ENCODE data around the gene CHD3.

Gene CHD3

DNA sequence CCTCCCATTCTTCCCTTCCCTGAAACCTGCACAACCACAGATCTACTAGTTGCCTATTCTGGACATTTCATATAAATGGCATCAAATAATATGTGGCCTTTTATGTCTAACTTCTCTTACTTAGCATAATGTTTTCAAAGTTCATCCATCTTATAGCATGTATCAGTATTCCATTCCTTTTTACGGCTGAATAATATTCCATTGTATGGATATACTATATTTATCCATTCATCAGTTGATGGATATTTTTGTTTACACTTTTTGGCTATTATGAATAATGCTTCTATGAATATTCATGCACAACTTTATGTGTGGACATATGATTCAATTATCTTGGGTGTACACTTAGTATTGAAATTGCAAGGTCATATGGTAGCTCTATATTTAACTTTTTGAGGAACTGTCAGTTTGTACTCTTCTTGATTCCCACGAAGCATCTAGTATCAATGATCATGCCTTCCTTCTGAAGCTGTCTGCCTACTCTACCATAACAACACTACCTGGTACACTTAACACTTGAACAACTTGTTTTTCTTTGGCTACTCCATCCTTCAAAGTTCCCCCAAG is 12.7 kb upstream of the CHD3 start:
- DNase-seq: no peak

DNA sequence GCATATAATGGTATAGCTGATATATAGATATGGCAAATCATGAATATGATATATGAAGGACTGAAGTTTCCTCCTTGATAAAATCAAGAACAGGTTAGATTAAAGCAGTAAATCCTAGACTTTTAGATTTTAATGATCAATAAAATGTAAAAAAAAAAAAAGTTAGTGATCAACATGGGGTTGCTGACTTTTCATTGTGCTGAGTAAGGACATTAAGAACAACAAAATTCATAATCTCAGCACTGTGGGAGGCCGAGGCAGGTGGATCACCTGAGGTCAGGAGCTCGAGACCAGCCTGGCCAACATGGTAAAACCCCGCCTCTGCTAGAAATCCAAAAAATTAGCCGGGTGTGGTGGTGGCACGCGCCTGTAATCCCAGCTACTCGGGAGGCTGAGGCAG is 10.4 kb upstream of the CHD3 start:
- no peak for DNase-seq

DNA sequence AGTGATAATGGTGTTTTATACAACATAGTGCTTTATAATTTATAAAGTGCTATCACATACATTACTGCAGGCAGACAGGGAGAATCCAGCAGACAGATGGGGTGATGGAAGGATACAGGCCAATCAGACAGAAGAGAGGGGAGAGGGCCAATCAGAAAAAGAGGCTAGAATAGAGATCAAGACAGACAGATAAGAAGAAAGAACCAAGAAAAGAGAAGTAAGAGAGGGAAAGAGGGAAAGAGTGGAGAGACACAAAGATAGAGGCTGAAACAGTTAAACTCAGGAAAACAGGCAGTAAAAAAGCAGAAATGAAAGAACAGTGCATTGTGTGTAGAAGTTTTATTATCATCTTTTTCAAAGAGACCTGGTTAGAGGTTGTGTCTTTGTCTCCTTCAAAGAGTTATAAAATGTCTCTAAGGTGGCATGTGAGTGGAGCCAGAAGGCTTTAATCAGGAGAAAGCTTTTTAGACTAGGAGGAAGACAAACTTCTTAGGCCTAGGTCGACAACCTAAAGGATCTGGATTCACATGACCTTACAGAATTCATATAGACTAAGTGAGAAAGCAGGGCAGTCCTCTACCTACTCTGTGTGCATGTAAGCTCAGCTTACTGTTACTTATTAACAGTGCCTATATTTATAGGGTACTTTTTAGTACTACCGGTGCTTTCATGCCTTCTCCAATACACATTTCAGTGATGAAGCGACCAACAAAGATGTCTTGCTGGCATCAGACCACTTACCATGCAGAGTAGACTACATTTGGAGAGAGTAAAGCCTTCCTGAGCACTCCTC is 8.3 kb upstream of the CHD3 start:
- DNase-seq: no peak

- no peak for DNase-seq
Observed at GRCh38 chr17:7881276-7882054, 7.1 kb upstream of the CHD3 start.

DNA sequence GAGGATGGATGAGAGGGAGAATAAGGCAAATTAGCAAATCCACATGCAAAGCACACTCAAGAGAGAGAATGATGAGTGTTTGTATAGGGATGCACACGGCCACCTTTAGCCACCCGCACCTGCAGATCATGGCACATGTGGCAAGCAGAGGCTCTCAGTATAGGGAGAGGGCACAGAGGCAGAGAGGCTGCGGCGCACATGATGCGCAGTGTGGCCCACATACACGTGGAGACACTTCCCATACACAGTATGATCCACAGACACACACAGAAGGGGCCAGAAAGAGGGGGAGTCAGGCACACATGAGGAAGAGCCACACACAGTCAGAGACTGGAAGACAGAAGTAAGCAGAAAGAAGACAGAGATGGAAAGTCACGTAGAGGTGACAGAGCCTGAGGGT is 6.5 kb upstream of the CHD3 start:
- DNase-seq: no peak

- no peak for DNase-seq
Observed at GRCh38 chr17:7882629-7883028, 6.0 kb upstream of the CHD3 start.

- DNase-seq: peak; percentile 75
Observed at GRCh38 chr17:7883781-7884386, 4.7 kb upstream of the CHD3 start.

DNA sequence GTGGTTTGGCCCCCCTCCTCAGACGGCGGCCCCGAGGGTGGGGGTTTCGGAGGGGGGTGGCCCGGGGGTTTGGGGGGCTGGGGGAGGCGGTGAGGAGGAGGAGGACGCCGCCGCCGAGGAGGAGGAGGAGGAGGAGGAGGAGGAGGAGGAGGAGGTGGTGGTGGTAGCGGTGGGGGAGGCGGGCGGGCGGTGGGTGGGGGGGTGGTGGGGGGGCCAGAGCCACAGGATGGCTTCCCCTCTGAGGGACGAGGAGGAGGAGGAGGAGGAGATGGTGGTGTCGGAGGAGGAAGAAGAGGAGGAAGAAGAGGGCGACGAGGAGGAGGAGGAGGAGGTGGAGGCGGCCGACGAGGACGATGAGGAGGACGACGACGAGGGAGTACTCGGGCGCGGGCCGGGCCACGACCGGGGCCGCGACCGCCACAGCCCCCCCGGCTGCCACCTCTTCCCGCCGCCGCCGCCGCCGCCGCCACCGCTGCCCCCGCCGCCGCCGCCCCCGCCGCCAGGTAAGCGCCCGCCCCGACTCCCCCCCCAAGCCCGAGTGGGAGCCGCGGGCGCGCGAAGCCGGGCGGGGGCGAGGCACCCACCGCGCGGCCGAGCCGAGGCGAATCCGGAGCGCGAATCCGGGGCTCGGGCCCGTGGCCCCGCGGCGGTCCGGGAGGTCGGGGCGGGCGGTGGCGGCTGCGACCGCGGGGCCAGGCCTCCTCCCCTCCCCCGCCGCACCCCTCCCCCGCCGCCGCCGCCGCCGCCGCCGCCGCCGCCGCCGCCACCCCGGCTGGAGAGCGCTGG is 3.8 kb upstream of the CHD3 start:
- DNase-seq: peak; percentile 82

DNA sequence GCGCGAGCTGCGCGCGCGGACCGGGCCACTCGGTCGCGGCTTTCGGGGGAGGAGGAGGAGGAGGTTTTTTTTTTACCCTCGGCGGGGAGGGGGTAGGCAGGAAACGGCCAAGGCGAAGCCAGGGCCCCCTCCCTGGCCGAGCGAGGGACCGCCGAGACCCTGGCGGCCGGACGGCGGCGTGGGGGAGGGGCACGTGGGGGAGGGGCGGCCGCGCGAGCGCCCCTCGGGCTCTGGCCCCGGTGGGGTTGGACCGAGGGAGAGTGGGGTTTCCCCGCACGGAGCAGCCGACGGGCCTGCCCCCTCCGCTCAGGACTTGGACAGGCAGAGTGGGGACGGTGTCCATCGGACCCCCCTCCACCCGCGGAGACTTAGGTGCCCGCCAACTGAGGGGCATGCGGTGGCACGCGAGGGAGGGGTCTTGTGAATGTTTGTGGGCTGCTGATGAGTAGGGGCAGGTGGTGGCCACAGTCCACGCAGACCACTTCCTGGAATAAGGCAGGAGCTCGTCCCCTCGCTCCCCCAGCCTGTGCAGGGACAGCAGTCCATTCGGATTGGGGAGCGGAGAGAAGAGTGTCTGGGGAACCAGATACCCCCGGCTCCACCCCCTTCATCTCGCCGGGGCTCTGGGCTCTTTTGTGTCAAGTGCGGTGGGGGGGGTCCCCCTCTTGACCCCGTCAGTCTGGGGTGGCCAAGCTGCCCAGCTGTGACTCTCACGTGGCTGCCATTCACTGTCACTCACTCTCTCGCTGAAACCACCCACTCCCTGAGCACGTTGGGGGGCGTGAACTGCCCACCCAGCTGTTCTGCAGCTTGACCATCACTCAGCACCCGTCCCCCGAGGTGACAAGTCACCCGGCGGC is 3.0 kb upstream of the CHD3 start:
- DNase-seq: peak; percentile 80

DNA sequence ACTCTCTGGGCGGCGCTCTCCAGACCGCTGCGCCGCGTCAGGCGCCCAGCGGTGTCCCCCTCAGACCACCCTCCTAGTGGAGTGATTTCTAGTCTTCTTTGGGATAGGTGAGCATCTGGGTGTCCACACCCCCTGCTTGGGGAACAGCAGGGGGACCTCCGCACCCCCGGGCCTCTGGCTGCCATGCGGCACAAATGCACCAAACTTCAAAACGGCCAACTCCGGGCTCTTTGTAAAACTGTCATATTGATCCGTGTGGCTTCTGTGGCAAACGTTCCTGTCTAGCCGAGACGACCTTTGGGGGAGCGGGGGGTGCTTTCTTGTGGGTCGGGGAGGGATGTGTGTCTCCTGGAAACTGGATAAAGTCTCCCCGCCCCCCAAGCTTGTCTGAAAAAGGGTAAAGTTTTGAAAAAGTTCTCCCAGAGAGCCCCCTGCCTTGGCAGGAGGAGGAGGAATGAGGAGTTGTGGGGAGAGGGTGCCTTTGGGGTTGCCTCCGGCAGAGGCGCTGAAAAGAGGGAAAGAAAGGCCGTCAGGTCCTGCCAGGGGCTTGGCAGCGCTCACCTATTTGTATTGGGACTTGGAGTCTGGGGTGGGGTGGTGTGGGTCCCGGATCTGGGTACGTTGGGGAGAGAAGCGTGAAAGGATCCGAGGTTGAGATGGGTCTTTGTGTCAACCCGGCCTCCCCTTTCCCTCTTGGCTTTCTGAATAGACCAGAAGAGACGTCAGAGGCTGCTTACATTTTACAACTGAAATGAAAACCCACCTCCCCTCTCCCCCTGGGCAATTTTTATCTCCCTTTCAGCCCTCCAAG is 2.2 kb upstream of the CHD3 start:
- DNase-seq: peak; percentile 84

DNA sequence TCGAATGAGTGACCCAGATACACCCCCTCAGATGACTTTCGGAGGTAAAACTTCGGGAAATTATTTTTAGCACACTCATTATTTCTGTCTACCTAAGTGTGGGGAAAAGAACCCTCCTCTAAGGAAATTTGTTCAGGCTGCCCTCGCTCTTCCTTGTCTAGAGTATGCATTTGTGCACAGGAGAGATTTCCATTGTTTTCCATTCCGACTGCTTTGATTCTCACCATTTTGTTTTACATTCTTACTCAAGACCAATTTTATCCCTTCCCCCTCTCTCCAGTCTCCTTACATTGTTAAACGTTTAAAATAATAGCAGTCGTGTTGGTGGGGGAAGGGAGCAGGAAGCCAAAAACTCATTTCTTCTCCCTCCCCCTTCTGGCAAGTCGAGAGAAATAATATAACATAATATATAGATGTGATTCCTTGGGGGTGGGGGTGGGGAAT is 1.5 kb upstream of the CHD3 start:
- DNase-seq: no peak

DNA sequence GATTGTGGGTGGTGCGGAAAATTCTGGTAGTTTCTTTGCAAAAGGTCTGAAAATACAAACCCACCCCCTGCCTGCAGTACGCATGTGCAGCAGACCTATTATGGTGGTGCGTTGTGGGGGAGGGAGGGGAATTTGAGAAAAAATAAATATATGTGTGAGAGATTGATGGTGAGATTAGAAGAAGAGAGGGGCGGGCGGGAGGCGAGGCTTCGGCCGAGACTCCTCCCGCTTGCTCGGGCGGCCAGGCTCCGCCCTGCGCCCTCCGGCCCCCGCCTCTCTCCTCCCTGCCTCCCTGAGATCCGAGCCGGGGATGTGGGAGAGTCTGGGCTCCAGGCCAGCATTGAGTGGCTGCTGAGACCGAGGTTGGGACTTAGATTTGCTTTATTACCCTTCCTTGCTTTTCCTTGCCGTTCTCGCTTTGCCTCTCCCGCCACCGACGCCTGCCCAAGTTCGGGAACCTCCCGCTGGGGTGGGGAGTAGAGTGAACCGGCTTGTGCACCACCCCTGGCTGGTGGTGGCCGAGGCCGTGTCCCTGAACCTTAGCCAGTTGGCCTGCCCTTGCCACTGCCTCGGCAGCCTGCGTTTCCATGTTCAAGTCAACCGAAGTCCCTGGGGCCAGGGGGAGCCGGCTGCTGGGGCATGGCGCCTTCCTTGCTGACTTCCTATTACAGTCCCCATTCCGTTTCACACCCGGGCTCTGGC is 956 bp upstream of the CHD3 start:
- peak; percentile 96 for DNase-seq

- peak; percentile 78 for DNase-seq
Observed at GRCh38 chr17:7889166-7889955, 772 bp downstream of the CHD3 start.

- no peak for DNase-seq
Observed at GRCh38 chr17:7893187-7893880, 4.7 kb downstream of the CHD3 start.

GRCh38 chr17:7894226-7894625 is 5.6 kb downstream of the CHD3 start:
- DNase-seq: no peak

DNA sequence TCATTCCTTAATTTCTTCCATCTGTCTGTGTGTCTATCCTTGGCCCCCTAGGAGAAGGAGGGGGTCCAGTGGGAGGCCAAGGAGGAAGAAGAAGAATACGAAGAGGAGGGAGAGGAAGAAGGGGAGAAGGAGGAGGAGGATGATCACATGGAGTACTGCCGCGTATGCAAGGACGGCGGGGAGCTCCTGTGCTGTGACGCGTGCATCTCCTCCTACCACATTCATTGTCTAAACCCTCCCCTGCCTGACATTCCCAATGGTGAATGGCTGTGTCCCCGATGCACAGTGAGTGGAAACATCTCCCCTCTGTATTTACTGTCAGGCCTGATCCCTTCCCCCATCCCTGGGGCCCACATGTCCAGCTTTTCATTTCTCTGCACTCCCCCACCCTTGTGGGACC is 6.3 kb downstream of the CHD3 start:
- no peak for DNase-seq

DNA sequence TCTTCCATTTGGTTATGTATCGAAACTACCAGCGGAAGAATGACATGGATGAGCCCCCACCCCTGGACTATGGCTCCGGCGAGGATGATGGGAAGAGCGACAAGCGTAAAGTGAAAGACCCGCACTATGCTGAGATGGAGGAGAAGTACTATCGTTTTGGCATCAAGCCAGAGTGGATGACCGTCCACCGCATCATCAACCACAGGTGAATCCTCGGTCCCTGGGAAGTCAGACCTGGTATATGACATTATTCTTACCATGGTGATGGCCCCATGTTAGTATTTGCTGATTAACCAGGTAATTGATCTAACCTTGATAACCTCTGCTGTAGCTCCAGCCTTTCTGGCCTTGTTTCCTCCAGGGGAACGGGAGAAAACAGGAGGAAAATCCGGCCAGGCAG is 8.5 kb downstream of the CHD3 start:
- no peak for DNase-seq

DNA sequence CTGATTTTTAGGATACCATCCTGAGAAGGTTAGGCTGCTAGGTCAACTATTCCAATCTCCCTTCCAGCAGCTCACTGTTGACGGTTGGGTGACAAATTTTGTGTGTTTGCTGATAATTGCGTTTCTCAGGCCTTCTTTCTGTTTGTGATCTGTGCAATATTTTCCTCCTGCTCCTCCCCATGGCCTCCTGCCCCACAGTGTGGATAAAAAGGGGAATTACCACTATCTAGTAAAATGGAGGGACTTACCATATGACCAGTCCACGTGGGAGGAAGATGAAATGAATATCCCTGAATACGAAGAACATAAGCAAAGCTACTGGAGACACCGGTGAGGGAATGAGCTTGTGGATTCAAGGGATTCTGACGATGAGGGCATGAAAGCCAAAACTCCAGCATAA is 9.2 kb downstream of the CHD3 start:
- DNase-seq: no peak
